Activated CD8-positive, alpha-beta memory T cell treated with anti-CD3 and anti-CD28 coated beads for 48 hours (primary cell): ENCODE results near the gene CIDEB.
A peak's percentile ranks its signal among the peaks of the same experiment; 100 is the strongest.

Experiments
- DNase-seq, 3 experiments: peaks; one replicate each; pipeline ENCODE4 v3.0.0-alpha.2; 2020; ENCODE audit warnings: low read depth in 2 of 3, low spot score in 2 of 3

Gene CIDEB

GRCh38 chr14:24291446-24292117, 16.2 kb downstream of the CIDEB start:
- DNase-seq, result no peak

DNA sequence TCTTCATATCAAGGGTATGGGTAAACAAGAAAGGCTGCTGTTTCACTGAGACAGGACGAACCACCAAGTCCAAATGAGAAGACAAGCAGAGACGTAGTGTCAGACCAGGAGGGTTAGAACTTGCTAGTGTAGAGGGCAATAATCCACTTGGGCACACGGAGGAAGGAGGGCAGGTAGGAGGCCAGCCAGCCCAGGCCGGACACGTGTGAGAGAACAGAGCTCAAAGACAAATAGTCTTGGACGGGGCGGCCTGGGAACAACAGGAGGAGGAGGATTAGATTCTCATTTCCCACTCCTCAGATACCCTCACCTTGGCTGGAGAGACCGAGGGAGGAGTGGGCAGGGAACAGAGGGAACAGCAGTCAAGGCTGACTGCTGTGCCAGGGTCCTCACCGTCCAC, 17.0 kb downstream of the CIDEB start:
- no peak for DNase-seq

DNA sequence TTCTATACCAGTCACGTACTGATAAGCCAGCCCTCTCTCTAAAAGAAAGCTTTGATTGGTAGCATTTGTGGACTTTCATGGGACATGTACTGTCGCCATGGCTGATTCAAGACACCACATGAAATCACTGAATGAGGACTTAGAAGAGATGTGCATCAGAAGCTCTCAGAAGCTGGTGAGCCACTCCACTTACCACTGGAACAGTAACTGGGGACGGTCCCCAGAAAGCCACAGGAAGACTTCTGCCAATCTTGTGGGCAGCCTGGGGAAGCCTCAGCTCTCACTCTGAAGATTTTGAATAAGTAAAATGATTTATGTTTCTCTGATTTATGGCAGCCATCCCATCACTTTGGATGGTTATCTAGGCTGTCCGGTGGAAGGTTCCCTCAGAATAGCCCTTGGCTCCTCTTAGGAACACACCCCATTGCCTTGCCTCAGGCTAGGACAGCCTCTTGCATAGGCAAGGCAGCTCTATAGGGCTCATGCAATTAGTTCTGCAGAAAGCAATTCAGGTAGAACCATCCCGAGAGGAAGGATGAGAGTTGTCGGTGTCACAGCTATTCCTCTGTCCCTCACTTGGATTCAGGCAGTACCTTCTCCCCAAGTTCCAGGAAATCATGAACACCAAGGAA, 18.0 kb downstream of the CIDEB start:
- DNase-seq, result no peak

GRCh38 chr14:24286996-24287395, 20.8 kb downstream of the CIDEB start:
- DNase-seq, result no peak

DNA sequence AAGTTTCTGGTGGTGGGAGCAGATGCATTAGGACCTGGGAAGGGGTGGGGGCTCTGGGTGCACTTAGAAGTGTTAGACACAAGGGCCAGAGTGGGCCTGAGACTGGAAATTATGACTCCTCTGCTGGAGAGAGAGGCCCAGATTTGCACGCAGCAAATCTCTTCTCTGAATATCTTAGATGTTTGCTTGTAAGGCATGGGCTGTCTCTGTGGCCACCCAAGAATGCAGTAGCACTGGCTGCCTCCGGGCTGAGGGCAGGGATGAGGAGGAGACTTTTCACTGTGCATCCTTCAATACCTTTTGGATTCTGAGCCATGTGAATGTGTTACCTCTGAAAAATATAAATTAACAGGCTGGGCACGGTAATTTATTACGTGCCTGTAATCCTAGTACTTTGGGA, 22.4 kb downstream of the CIDEB start:
- DNase-seq, result no peak

- no peak for DNase-seq
Measured at GRCh38 chr14:24284501-24285035, 23.2 kb downstream of the CIDEB start.

- no peak for DNase-seq
Measured at GRCh38 chr14:24283796-24284460, 23.8 kb downstream of the CIDEB start.

GRCh38 chr14:24282736-24283135, 25.0 kb downstream of the CIDEB start:
- DNase-seq, result no peak

DNA sequence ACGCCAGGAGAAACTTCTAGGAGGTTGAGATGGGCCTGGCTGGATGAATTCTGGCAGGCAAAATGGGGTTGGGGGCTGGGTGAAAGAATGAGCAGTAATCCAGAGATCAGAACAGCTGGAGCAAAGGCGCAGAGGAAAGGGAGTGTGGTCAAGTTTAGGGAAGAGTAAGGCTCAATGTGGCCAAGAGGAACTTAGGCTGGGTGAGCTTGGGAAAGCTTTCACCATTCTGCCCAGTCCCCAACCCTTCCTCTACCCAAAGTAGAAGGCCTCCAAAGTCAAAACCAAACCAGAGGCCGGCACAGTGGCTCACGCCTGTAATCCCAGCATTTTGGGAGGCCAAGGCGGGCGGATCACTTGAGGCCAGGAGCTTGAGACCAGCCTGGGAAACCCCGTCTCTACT, 26.1 kb downstream of the CIDEB start:
- DNase-seq, result no peak

GRCh38 chr14:24280797-24281460, 26.8 kb downstream of the CIDEB start:
- DNase-seq, result no peak

DNA sequence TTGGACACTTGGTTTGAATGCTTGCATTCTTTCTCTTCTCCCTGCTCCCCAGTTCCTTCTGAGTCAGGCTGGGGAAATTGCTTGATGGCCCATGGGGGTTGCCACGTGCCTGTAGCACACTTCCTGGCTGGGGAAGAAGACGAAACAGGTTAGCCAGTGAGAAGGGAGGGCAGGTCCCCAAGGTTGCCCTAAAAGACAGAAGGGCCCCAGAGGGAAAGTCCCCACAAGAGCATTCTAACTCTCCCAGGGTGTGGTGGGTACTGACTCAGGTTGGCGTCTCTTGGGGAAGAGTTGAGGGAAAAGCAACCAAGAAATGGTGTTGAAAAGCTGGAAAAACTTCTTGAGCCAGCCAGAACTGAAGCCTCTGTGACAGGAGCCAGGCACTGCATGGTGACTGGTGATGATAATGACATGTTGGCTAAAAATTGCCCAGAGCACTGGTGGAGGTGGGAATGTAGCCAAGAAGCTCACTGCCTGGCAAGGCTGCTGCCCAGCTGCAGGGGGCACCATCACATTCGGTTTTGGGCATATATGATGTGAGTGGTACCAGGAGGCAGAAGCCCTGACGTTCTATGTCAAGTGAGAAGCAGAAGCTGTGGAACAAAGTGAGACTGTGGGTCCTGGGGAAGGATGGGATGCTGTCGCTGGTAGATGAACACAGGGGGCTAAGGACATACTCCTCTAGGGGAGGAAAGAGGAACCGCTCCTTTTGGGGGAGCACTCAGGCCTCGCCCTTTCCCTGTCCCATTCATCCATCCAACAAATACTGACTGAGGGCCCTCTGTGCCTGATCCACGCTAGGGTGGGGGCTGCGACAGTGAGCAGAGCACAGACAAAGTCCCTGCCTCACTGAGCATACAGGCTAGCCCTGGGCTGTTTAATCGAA, 28.2 kb downstream of the CIDEB start:
- DNase-seq, result no peak

DNA sequence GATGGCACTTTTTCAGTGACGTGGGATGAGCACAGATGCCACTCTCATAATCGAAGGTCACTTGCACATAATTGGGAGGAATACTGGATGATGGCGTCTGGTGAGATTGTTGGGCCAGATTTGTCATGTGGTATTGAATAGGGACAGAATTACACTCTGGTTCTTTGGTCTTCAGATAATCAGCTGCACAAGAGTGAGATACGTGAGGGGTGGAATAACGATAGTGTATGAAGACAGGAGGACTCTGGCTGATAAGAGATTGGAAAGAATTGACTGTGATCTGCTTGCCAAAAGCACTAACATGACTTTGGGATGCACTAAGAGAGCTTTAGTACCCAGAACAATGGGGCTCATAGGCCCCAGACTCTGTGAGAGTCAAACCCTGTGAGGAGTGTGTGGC, 29.4 kb downstream of the CIDEB start:
- no peak for DNase-seq

DNA sequence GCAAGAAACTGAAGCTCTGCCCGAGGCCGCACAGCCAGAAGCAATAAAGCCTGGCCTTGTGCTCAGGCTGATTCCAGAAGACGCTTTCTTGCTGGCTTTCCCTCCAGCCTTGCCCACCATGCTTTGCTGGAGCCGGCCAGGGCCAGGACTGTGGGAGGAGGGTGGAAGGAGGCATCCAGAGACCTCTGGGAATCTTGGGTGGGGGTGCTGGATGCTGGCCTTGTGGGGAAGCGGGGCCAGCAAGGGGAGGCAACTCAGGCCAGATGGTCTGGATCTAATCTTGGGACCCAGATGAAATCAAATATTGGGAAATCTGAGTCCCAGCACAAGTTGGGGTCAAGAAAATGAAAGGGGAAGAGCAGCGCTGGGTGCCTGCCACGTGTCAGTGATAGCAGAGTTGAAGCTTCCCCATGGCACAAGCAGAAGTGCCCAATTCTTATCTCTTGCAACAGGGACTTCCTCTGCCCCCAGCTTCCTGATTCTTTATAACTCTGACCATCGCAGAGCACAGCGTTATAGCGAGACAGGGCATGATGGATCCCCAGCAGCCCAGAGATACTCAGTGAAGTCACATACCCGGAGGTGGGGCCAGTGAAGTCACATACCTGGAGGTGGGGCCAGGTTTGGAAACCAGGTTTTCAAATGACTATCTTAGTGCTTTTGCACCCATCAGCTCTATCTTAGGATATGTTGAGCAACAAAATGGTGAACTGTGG, 30.0 kb downstream of the CIDEB start:
- no peak for DNase-seq

DNA sequence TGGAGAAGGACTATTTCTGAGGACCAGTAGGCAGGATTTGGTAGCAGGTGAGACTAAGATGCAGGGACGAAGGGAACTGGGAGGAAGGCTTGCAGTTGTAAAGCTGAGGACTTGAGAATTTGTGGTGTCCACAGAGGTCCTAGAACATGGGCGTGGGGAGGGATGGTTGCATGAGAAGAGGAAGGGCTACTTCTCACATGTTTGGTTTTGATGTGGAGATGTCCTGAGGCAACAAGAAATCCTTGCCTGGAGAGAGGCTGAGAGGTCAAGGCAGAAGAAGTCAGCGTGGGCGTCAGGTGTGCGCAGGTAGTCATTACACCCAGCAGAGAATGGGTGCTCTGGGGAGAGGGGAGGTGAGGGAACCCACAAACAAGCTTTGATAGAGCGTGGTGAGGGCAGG, 30.7 kb downstream of the CIDEB start:
- DNase-seq, result no peak

DNA sequence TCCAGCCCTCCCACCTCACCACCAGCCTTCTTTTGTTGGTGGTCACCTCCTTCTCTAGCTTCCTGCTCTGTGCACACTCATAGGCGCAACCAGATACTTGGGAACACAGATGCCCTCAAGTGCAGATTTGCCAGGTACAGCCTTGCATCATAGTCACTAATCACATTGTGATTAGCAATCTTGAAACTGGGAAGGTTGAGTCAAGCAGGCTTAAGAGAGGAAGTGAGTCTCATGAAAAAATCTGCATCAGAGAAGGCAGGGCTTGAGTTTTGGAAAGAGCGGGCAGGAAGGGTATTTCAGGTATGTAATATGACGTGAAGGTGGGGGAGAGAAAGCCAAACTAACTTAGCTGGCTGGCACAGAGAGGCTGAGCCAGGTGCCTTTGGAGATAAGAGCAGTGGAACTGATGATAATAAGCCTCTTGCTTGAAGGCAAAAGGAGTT, 33.7 kb downstream of the CIDEB start:
- peak in 1 of 3 experiments; percentile 23 for DNase-seq

- DNase-seq, result no peak
Measured at GRCh38 chr14:24273422-24273998, 34.3 kb downstream of the CIDEB start.

DNA sequence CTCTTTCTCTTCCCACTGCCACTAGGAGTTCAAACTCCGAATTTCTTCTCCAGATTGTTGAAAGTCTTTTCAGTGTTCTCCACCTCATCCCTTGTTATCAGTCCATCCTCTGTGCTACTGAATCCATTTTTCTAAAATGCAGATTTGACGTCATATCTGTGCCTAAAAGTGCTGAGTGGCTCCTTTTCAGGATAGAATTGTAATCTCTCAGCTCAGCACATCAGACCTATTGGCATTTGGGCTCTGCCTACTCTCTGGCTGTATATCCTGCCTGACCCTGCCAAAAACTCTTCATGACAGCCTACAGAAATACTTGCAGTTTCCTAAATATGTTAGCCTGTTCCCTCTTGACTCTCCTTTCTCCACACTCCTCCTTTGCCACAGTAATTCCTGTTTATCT, 35.3 kb downstream of the CIDEB start:
- no peak for DNase-seq

GRCh38 chr14:24271834-24272263, 35.9 kb downstream of the CIDEB start:
- no peak for DNase-seq

- peak; percentile 63 to 72 (median 65) for DNase-seq
Measured at GRCh38 chr14:24271134-24271833, 36.5 kb downstream of the CIDEB start, which contains the start of gene RABGGTA. TSS of gene RABGGTA (minus strand) at chr14:24271597. CDS start at chr14:24271115, 482 bp downstream.
